ENCODE measurements around the gene ZBTB16.

The ZBTB16 gene

GRCh38 chr11:114256176-114256966, 196.9 kb downstream of the ZBTB16 start:
- no peak for TF ChIP-seq CTCF (IDR thresholded peaks at IDR 0.05; ENCODE audit: extremely low read depth, missing control alignments)
- no peak for DNase-seq (ENCODE audit: low spot score)

GRCh38 chr11:114256967-114257286, 197.4 kb downstream of the ZBTB16 start:
- no peak for DNase-seq (ENCODE audit: low spot score)
- no peak for TF ChIP-seq CTCF (IDR thresholded peaks at IDR 0.05; ENCODE audit: extremely low read depth, missing control alignments)

- no peak for TF ChIP-seq CTCF (IDR thresholded peaks at IDR 0.05; ENCODE audit: extremely low read depth, missing control alignments)
- DNase-seq (ENCODE audit: low spot score): no peak
Observed at GRCh38 chr11:114257621-114258558, 198.4 kb downstream of the ZBTB16 start.

- no peak for TF ChIP-seq CTCF (IDR thresholded peaks at IDR 0.05; ENCODE audit: extremely low read depth, missing control alignments)
- DNase-seq (ENCODE audit: low spot score): no peak
Observed at GRCh38 chr11:114258696-114259095, 199.2 kb downstream of the ZBTB16 start.

- TF ChIP-seq CTCF (IDR thresholded peaks at IDR 0.05; ENCODE audit: extremely low read depth, missing control alignments): no peak
- no peak for DNase-seq (ENCODE audit: low spot score)
Observed at GRCh38 chr11:114259124-114259526, 199.6 kb downstream of the ZBTB16 start.

GRCh38 chr11:114259551-114259983, 200.1 kb downstream of the ZBTB16 start:
- TF ChIP-seq CTCF (IDR thresholded peaks at IDR 0.05; ENCODE audit: extremely low read depth, missing control alignments): no peak
- no peak for DNase-seq (ENCODE audit: low spot score)

GRCh38 chr11:114260077-114260476, 200.6 kb downstream of the ZBTB16 start:
- no peak for DNase-seq (ENCODE audit: low spot score)
- TF ChIP-seq CTCF (IDR thresholded peaks at IDR 0.05; ENCODE audit: extremely low read depth, missing control alignments): no peak
